ENCODE data around the gene GPR17. TPM values are rescaled to one million over a fixed set of nuclear protein-coding genes. Genes with fewer than 3 reads are reported as not detected.
A peak's percentile ranks its signal among the peaks of the same experiment; 100 is the strongest.

GPR17 gene
- total RNA-seq, 2 donors from 2014 or later: 0.16 to 0.20 TPM

- TF ChIP-seq CTCF (IDR thresholded peaks at IDR 0.05): no peak
- no peaks in the 10 kb centered on the region for H3K36me3 ChIP-seq
- H3K9me3 ChIP-seq: no peaks in the 10 kb centered on the region
- no peak for DNase-seq
- no peak overlapping the region for H3K9ac ChIP-seq (ENCODE audit: low read depth in 2 of 2, low read length in 2 of 2)
- no peaks in the 10 kb centered on the region for H3K27me3 ChIP-seq
- H3K27ac ChIP-seq: no peak overlapping the region
- intact Hi-C loops (cut with DNase I): no loop called here
- H3K4me1 ChIP-seq: no peaks in the 10 kb centered on the region
- no peak overlapping the region for H3K4me3 ChIP-seq
Observed at GRCh38 chr2:127633556-127634065, 12.3 kb upstream of the GPR17 start.

GRCh38 chr2:127634066-127634617, 11.8 kb upstream of the GPR17 start:
- TF ChIP-seq CTCF (IDR thresholded peaks at IDR 0.05): no peak
- Histone ChIP-seq H3K9ac (ENCODE audit: low read depth in 2 of 2, low read length in 2 of 2) (no peak overlapping the region), H3K27ac (no peak overlapping the region), H3K4me1 (no peaks in the 10 kb centered on the region), H3K9me3 (no peaks in the 10 kb centered on the region), H3K27me3 (no peaks in the 10 kb centered on the region), H3K36me3 (no peaks in the 10 kb centered on the region), H3K4me3 (no peak overlapping the region)
- intact Hi-C loops (cut with DNase I): no loop called here
- DNase-seq: no peak

GRCh38 chr2:127634626-127635379, 11.2 kb upstream of the GPR17 start:
- no peak for DNase-seq

GRCh38 chr2:127635380-127636237, 10.3 kb upstream of the GPR17 start:
- Histone ChIP-seq H3K9me3 (no peaks in the 10 kb centered on the region), H3K4me1 (no peaks in the 10 kb centered on the region), H3K27me3 (no peaks in the 10 kb centered on the region), H3K27ac (no peak overlapping the region), H3K9ac (ENCODE audit: low read depth in 2 of 2, low read length in 2 of 2) (peak overlapping the region; percentile 2 to 26), H3K4me3 (no peak overlapping the region), H3K36me3 (no peaks in the 10 kb centered on the region)
- no peak for DNase-seq
- intact Hi-C loops (cut with DNase I): no loop called here
- TF ChIP-seq CTCF (IDR thresholded peaks at IDR 0.05): no peak

More at GRCh38 chr2:127634626-127635379, 11.2 kb upstream of the GPR17 start:
- Histone ChIP-seq H3K9me3 (no peaks in the 10 kb centered on the region), H3K4me3 (no peak overlapping the region), H3K9ac (ENCODE audit: low read depth in 2 of 2, low read length in 2 of 2) (no peak overlapping the region), H3K4me1 (no peaks in the 10 kb centered on the region), H3K27ac (no peak overlapping the region), H3K27me3 (no peaks in the 10 kb centered on the region), H3K36me3 (no peaks in the 10 kb centered on the region)
- intact Hi-C loops (cut with DNase I): no loop called here
- no peak for TF ChIP-seq CTCF (IDR thresholded peaks at IDR 0.05)

Data from colonic mucosa (tissue), 4 donors.